IPS-15b (cell line): Measurements from ENCODE around the gene UNC79.
"Not testable (repeated sequence)": the region's sequence is repeated elsewhere in the genome, so short reads cannot be mapped to it uniquely, and the experiment has no call there.

Experiments used
- H3K27me3 ChIP-seq: one replicate; pipeline ENCODE4 v1.6.1; 2013; ENCODE audit warnings: low read length; ENCODE audit not compliant: control insufficient read depth, insufficient read depth
- H3K36me3 ChIP-seq: one replicate; pipeline ENCODE4 v1.6.1; 2013; ENCODE audit warnings: low read length; ENCODE audit not compliant: control insufficient read depth, insufficient read depth
- H3K4me1 ChIP-seq: one replicate; pipeline ENCODE4 v1.6.1; 2013; ENCODE audit warnings: mild to moderate bottlenecking, low read length; ENCODE audit not compliant: control insufficient read depth, insufficient read depth
- H3K4me3 ChIP-seq: one replicate; pipeline ENCODE4 v1.5.1; 2013; ENCODE audit warnings: low read depth, low read length
- H3K9ac ChIP-seq: one replicate; pipeline ENCODE4 v1.6.1; 2013; ENCODE audit warnings: low read depth, mild to moderate bottlenecking, low read length
- H3K9me3 ChIP-seq: one replicate; pipeline ENCODE4 v1.6.1; 2013; ENCODE audit warnings: mild to moderate bottlenecking, low read length; ENCODE audit not compliant: control insufficient read depth, insufficient read depth

The UNC79 gene

DNA sequence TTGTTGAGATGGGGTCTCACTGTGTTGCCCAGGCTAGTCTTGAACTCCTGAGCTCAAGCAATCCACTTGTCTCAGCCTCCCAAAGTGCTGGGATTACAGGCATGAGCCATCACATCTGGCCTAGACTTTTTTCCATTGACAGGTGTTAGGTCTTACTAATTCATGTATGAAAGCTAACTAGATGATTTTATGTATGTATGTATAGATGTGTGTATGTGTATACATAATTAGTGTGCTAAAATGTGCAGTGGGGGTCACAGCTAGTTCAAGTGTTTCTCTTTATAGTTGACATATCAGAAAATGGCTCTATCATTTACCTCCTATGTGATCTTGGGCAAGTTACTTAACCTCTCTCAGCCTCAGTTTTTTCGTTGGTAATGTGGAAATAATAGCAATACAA is 23.5 kb downstream of the UNC79 start:
- Histone ChIP-seq H3K27me3 (no peaks in the 10 kb centered on the region), H3K4me1 (peaks cover 7% of the 10 kb centered on the region), H3K36me3 (no peaks in the 10 kb centered on the region), H3K9me3 (no peaks in the 10 kb centered on the region), H3K4me3 (no peak overlapping the region), H3K9ac (no peak overlapping the region)

DNA sequence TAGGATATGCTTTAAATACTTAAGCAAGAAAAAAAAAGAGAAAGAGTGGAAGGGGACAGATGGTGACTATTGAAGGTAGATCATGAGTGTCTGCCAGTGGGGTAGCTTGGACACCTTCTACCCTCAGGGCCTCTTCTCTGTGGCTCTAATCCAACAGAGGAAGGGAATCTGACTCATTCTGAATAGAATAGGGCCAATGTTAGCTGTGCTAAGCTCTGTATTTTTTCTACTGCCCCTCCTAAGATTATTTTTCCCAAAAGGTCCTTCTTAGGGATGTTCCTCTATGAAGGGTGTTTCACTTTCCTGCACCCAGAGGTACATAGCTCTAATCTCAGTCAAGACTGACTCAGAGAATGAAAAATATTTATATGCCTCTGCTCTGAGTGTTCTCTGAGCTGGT is 25.6 kb downstream of the UNC79 start:
- Histone ChIP-seq H3K9me3 (no peaks in the 10 kb centered on the region), H3K4me1 (peaks cover 7% of the 10 kb centered on the region), H3K27me3 (no peaks in the 10 kb centered on the region), H3K4me3 (no peak overlapping the region), H3K9ac (no peak overlapping the region), H3K36me3 (no peaks in the 10 kb centered on the region)

DNA sequence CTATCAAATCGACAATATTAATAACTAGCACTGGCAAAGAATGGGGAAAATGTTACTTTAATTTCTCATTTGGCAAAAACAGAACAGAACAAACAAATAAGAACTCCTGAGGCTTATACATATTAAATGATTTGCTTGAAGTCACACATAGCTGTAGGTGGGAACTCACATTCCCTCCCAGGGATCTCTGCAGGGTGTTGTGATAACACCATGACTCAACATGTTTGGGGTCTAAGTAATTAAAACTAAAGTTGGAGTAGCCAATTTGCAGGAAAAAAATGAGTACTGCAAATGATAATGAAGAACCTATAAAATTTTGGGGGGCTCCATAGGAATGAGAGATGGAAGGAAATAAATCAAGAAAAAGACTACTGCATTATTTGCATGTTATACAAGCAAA is 27.5 kb downstream of the UNC79 start:
- Histone ChIP-seq H3K4me1 (peaks cover 7% of the 10 kb centered on the region), H3K4me3 (no peak overlapping the region), H3K9me3 (no peaks in the 10 kb centered on the region), H3K9ac (no peak overlapping the region), H3K36me3 (no peaks in the 10 kb centered on the region), H3K27me3 (no peaks in the 10 kb centered on the region)

DNA sequence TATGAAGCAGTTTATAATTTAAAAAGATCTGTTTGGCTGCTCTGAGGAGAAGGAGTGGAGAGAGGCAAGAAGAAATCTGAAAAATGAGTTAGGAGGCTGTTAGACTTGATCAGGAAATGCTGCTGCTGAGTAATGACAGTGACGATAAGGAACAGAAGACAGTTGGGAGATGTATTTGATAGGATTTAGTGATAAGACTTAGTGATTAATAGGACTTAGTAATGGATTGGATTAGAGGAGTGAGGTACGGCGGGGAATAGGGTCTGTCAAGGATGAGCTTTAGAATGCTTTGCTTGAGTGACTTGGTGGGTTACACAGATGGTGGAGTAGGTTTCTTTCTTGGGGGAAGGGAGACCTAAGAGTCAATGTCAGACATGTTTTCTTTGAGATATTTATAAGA is 31.7 kb downstream of the UNC79 start:
- Histone ChIP-seq H3K4me3 (no peak overlapping the region), H3K4me1 (peaks cover 5% of the 10 kb centered on the region), H3K36me3 (no peaks in the 10 kb centered on the region)

DNA sequence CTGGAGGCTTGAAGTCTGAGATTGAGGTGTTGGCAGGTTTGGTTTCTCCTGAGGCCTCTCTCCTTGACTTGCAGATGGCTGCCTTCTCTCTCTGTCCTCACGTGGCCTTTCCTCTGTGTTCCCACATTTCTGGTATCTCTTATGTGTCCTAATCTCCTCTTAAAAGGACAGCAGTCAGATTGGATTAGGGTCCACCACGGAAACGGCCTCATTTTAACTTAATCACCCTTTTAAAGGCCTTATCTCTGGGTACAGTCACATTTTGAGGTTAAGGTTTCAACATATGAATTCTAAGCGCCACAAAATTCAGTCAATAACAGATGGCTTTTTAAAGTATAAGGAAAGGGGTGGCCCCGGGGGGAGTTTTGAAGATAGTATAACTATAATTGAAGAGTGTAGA is 33.5 kb downstream of the UNC79 start:
- Histone ChIP-seq H3K27me3 (no peaks in the 10 kb centered on the region), H3K36me3 (no peaks in the 10 kb centered on the region), H3K9me3 (no peaks in the 10 kb centered on the region), H3K4me1 (no peaks in the 10 kb centered on the region), H3K9ac (no peak overlapping the region), H3K4me3 (no peak overlapping the region)

More for the DNA sequence above, 31.7 kb downstream of the UNC79 start:
- no peak overlapping the region for H3K9ac ChIP-seq
- H3K9me3 ChIP-seq = no peaks in the 10 kb centered on the region
- H3K27me3 ChIP-seq = no peaks in the 10 kb centered on the region

DNA sequence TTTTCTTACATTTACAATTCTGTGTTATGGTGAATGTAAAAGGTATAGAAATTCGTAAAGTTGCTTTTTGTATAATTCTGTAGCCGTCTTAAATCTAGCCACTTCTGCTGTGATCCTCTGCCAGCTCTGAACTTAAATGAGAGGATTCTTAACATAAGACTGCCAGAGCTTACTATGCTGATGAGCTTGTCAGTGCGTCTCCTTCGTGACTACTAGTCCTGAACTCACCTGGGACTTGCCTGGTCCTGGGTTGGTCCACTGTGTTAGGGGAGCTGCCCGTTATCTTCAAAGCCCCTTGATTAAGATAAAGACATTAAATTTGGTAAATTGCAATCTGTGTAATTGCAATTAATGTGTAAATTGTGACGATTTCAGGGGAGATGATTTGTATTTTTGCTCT is 44.7 kb downstream of the UNC79 start:
- Histone ChIP-seq H3K4me1 (no peaks in the 10 kb centered on the region), H3K27me3 (no peaks in the 10 kb centered on the region), H3K36me3 (no peaks in the 10 kb centered on the region), H3K9ac (no peak overlapping the region), H3K9me3 (no peaks in the 10 kb centered on the region), H3K4me3 (no peak overlapping the region)

DNA sequence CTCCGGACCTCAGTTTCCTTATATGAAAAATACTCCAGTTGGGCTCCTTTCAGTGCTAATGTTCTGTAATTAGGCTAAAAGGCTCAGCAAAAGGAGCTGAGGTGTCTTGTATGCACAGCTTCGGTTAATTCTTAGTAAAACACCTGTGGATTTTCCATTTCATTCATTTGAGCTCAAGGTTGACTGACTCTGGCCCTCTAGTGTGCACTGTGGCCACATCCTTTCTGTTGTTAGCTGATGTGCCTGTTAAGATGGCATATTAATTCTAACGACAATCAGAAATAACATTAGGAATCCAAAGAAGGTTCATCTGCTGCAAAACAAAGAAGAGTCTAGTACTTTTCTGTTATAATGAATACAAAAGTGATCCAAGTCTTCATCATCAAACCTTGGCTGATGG is 45.6 kb downstream of the UNC79 start:
- Histone ChIP-seq H3K4me1 (no peaks in the 10 kb centered on the region), H3K4me3 (no peak overlapping the region), H3K9me3 (no peaks in the 10 kb centered on the region), H3K9ac (no peak overlapping the region), H3K36me3 (no peaks in the 10 kb centered on the region), H3K27me3 (no peaks in the 10 kb centered on the region)

DNA sequence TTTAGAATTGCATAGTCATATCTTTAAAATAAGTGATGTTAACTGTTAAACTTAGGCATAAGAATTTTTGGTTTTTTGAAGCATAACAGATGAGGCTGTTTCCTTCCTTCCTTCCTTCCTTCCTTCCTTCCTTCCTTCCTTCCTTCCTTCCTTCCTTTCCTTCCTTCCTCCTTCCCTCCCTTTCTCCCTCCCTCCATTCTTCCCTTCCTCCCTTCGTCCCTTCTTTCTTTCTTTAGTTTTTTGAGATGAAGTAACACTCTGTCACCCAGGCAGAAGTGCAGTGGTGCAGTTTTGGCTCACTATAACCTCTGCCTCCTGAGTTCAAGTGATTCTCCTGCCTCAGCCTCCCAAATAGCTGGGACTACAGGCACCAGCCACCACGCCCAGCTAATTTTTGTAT is 48.3 kb downstream of the UNC79 start:
- H3K4me3 ChIP-seq, H3K9me3 ChIP-seq, H3K27me3 ChIP-seq, H3K4me1 ChIP-seq, H3K36me3 ChIP-seq, H3K9ac ChIP-seq: not testable (repeated sequence)

DNA sequence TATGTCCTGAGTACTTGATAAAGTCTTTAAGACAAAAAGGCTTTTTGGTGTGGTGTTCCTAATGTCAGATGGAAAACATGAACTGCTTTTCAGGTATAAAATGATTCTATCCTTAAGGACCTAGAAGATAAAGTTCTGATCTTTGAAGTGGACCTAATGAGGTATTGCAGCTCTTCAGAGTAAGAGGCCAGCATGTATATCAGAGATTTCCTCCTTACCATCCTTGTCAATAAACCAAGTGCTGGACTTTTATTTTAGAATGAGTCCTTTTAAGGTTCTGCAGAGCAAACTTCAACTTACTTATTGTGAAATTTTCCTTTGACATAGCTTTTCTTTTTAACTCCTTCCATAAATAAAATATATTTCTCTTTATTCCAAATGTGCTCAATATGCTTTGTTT is 50.1 kb downstream of the UNC79 start:
- no peaks in the 10 kb centered on the region for H3K9me3 ChIP-seq
- no peaks in the 10 kb centered on the region for H3K27me3 ChIP-seq
- no peaks in the 10 kb centered on the region for H3K4me1 ChIP-seq
- no peak overlapping the region for H3K9ac ChIP-seq
- H3K36me3 ChIP-seq = no peaks in the 10 kb centered on the region
- H3K4me3 ChIP-seq = no peak overlapping the region

DNA sequence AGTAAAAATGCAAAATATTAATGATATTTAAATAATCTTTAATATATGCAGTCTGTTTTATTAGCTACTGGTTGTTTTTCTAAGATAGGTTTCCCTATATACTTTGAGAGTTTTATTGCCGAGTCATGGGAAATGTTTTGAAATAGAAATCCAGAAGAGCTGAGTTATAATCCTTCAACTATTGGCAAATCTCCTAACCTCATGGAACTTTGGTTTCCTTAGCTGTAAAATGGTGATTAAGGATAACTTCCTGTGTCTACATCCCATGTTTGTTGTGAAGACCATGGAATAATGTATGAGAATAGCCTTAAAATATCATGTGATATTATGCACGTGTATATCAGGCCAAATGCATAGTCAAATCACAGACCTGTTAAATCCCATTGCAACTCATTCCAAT is 51.0 kb downstream of the UNC79 start:
- H3K4me3 ChIP-seq = no peak overlapping the region
- no peaks in the 10 kb centered on the region for H3K4me1 ChIP-seq
- H3K27me3 ChIP-seq = no peaks in the 10 kb centered on the region
- H3K9me3 ChIP-seq = no peaks in the 10 kb centered on the region
- H3K36me3 ChIP-seq = no peaks in the 10 kb centered on the region
- no peak overlapping the region for H3K9ac ChIP-seq

DNA sequence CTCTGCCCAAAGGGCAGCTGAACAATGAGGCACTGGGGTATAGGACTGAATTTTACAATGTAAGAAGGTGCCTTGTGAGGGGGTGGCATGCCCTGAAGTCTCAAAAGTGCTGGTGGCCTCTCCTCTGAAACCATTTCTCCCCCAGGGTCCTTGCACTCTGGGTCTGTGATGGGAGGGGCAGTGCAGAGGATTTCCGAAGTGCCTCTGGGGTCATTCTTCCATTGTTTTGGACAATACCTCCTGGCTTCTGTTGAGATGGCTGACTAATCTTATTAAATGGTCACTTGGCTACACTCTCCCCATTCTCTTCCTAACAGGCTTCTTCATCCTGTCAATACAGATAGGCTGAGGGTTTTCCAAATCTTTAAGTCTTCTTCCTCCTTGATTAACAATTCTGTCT is 59.3 kb downstream of the UNC79 start:
- Histone ChIP-seq H3K9me3 (no peaks in the 10 kb centered on the region), H3K36me3 (no peaks in the 10 kb centered on the region), H3K9ac (no peak overlapping the region), H3K27me3 (no peaks in the 10 kb centered on the region), H3K4me1 (no peaks in the 10 kb centered on the region), H3K4me3 (no peak overlapping the region)

DNA sequence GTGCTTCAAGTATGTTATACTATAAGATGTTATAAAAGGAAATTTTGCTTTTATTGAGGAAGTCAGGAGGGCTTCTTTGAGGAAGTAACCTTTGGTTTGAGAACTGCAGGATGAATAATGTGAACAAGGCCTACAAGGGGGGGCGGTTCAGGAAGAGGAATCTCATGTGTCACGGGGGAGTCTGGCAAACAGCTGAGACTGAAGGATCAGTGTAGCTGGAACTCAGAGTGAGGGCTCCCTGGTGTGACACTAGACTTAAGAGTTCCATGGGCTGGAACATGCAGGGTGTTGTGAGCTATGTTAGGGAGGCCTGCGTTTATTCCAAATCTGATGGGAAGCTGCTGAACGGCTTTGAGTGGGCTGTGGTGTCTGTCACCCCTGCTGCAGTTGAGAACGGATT is 62.3 kb downstream of the UNC79 start:
- H3K27me3 ChIP-seq = no peaks in the 10 kb centered on the region
- H3K9ac ChIP-seq = no peak overlapping the region
- no peak overlapping the region for H3K4me3 ChIP-seq
- no peaks in the 10 kb centered on the region for H3K9me3 ChIP-seq
- H3K4me1 ChIP-seq = no peaks in the 10 kb centered on the region
- no peaks in the 10 kb centered on the region for H3K36me3 ChIP-seq

DNA sequence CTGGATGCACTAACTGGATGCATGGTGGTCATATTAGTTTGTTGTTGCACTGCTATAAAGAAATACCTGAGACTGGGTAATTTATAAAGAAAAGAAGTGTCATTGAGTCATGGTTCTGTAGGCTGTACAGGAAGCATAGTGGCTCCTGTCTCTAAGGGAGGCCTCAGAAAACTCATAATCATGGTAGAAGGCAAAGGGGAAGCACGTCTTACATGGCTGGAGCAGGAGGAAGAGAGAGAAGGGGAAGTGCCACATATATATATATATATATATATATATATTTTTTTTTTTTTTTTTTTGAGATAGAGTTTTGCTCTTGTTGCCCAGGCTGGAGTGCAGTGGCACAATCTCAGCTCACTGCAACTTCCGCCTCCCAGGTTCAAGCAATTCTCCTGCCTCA is 62.9 kb downstream of the UNC79 start:
- H3K27me3 ChIP-seq, H3K4me3 ChIP-seq, H3K9ac ChIP-seq, H3K4me1 ChIP-seq, H3K9me3 ChIP-seq, H3K36me3 ChIP-seq: not testable (repeated sequence)
